Progenitor cell of endocrine pancreas (in vitro differentiated cells): Measurements from ENCODE around the gene ARHGEF10L. TPM values are rescaled to one million over a fixed set of nuclear protein-coding genes. Genes with fewer than 3 reads are reported as not detected.
"Not testable (repeated sequence)": the region's sequence is repeated elsewhere in the genome, so short reads cannot be mapped to it uniquely, and the experiment has no call there.

ENCODE experiments used
- DNase-seq: peaks from one replicate; pipeline ENCODE4 v3.0.0; 2021; ENCODE audit warnings: low spot score; ENCODE audit not compliant: unreplicated experiment
- H3K27ac Mint-ChIP-seq: 2 replicates; pipeline ENCODE4 v1.8.0; 2021; ENCODE audit warnings: mild to moderate bottlenecking, moderate library complexity, mixed read lengths
- H3K27me3 Mint-ChIP-seq: 2 replicates; pipeline ENCODE4 v1.8.0; 2021; ENCODE audit warnings: mixed read lengths
- H3K36me3 Mint-ChIP-seq: 2 replicates; pipeline ENCODE4 v1.8.0; 2022; ENCODE audit warnings: mixed read lengths; ENCODE audit not compliant: insufficient read depth
- H3K4me1 Mint-ChIP-seq: 2 replicates; pipeline ENCODE4 v1.8.0; 2021; ENCODE audit warnings: low read depth, mixed read lengths
- H3K4me3 Mint-ChIP-seq: 2 replicates; pipeline ENCODE4 v1.8.0; 2021; ENCODE audit warnings: low read depth, mild to moderate bottlenecking, moderate library complexity, mixed read lengths
- H3K9me3 Mint-ChIP-seq: 2 replicates; pipeline ENCODE4 v1.8.0; 2021; ENCODE audit warnings: low read depth, mixed read lengths
- total RNA-seq: library from RNA; stranded (reverse); gene quantifications from 2 replicates; pipeline ENCODE4 v1.2.1, GENCODE V29; 2021
- TF ChIP-seq, protein P1 (sequence below): fragments of 200-600 bp; sonication (generic); IDR thresholded peaks from one replicate; pipeline ENCODE4 v1.5.0; 2021; ENCODE audit warnings: antibody characterized with exemption, mild to moderate bottlenecking; ENCODE audit not compliant: unreplicated experiment

The ARHGEF10L gene
- total RNA-seq, 1 donor from 2014 or later: 31.3 TPM

DNA sequence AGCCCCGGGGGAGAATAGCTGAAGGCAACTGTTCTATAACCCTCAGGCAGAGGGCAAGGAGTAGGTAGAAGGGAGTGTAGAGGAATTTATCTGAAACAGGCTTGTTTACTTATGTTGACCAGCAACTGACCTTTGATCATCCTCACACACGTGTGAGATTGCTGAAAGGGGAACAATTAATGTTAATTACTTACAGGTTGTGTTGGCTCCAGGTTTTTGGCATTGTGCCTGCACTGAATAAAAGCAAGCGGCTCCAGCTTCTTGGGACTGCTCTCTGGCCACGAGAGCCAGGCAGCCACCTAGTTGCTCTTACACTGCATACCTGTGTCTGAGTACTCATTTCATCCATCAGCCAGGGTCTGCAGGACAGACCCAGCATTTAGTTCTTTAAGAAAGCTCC lies 41.3 kb upstream of the ARHGEF10L start:
- DNase-seq: no peak
- Mint-ChIP-seq H3K9me3 (peaks cover 15% of the 10 kb centered on the region), H3K27me3 (peaks cover 14% of the 10 kb centered on the region), H3K4me3 (no peak overlapping the region), H3K36me3 (no peaks in the 10 kb centered on the region), H3K27ac (no peak overlapping the region), H3K4me1 (peaks cover 2% of the 10 kb centered on the region)
- TF ChIP-seq, protein P1, sequence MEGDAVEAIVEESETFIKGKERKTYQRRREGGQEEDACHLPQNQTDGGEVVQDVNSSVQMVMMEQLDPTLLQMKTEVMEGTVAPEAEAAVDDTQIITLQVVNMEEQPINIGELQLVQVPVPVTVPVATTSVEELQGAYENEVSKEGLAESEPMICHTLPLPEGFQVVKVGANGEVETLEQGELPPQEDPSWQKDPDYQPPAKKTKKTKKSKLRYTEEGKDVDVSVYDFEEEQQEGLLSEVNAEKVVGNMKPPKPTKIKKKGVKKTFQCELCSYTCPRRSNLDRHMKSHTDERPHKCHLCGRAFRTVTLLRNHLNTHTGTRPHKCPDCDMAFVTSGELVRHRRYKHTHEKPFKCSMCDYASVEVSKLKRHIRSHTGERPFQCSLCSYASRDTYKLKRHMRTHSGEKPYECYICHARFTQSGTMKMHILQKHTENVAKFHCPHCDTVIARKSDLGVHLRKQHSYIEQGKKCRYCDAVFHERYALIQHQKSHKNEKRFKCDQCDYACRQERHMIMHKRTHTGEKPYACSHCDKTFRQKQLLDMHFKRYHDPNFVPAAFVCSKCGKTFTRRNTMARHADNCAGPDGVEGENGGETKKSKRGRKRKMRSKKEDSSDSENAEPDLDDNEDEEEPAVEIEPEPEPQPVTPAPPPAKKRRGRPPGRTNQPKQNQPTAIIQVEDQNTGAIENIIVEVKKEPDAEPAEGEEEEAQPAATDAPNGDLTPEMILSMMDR: no peak

DNA sequence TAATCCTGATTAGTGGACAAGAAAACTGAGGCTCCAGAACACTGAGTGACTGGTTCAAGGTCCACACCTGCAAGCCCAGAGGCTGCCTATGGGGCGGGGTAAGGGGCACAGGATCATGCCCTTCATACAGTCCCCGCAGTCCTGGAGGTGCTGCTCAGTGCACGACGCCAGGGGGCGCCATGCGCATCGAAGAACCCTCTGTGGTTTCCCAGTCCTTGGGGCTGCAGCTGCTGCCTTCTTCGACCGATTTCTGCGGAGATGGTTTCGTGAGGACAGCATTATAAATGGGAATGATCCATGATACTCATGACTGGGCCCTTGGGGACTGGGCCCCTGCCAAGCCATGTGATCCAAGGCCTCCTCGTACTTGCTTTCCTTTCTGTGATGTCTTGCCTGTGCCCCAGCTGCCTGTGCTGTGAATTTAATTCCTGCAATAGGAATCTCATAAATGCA lies 37.1 kb upstream of the ARHGEF10L start:
- DNase-seq: peak; percentile 83
- Mint-ChIP-seq H3K4me1 (peaks cover 2% of the 10 kb centered on the region), H3K27me3 (peaks cover 24% of the 10 kb centered on the region), H3K4me3 (no peak overlapping the region), H3K9me3 (peaks cover 13% of the 10 kb centered on the region), H3K27ac (no peak overlapping the region), H3K36me3 (no peaks in the 10 kb centered on the region)
- TF ChIP-seq, protein P1: peak; percentile 97

DNA sequence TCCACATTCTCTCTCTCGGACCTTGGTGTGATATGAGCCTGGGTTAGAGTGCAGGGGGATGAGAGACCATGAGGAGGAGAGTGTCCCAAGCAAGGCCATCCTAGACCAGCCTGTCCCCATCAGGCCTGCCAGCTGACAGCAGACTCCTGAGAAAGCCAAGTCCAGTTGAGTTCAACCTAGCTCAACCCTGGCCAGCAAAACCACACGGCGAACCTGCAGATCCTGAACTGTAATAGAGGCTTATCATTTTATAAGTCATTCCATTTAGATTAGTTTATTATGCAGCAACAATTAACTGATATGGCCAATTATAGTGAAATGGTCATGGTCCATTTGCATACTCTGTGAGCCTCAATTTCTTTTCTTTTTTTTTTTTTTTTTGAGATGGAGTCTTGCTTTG lies 36.4 kb upstream of the ARHGEF10L start:
- Mint-ChIP-seq H3K4me3 (no peak overlapping the region), H3K27me3 (peaks cover 24% of the 10 kb centered on the region), H3K4me1 (peaks cover 2% of the 10 kb centered on the region), H3K9me3 (peaks cover 6% of the 10 kb centered on the region), H3K27ac (no peak overlapping the region), H3K36me3 (no peaks in the 10 kb centered on the region)
- TF ChIP-seq, protein P1: no peak
- DNase-seq: no peak

DNA sequence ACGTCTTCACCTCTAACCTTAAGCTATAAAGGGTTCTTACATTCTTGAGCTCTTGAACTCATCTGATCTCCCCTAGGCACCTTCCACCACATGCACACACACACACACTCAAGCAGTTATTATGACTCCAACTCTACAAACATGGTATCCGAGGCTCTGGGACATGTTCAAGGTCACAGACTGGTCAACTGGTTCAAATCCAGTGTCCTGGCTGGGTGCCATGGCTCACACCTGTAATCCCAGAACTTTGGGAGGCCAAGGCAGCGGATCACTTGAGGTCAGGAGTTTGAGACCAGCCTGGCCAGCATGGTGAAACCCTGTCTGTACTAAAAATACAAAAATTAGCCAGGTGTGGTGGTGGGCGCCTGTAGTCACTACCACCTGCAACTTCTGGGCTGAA lies 32.3 kb upstream of the ARHGEF10L start:
- not testable (repeated sequence) for H3K4me1 Mint-ChIP-seq, H3K27ac Mint-ChIP-seq, H3K36me3 Mint-ChIP-seq, H3K9me3 Mint-ChIP-seq, DNase-seq, H3K4me3 Mint-ChIP-seq
- peaks cover 33% of the 10 kb centered on the region for H3K27me3 Mint-ChIP-seq

DNA sequence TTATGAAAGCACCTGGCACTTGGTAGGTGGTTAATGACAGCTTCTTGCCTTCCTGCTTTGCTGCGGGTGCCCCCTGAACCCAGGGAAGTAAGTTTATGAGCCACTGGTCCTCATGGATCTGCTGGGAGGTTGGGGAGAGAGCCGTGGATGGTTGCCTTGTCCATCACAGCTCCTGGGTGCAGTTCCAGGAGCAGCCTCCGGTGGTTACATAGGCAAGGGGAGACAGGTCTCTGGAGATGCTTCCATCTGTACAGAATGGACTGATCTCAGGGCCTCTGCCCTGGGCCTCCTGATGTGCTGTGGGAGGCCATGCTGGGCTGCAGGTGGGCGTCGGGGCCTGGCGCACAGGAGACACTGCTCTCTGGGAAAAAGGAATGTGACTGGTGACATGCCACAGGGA lies 31.6 kb upstream of the ARHGEF10L start:
- Mint-ChIP-seq H3K4me1 (no peaks in the 10 kb centered on the region), H3K27me3 (peaks cover 26% of the 10 kb centered on the region), H3K9me3 (no peaks in the 10 kb centered on the region), H3K27ac (no peak overlapping the region), H3K4me3 (no peak overlapping the region), H3K36me3 (no peaks in the 10 kb centered on the region)
- TF ChIP-seq, protein P1: peak; percentile 31
- no peak for DNase-seq

DNA sequence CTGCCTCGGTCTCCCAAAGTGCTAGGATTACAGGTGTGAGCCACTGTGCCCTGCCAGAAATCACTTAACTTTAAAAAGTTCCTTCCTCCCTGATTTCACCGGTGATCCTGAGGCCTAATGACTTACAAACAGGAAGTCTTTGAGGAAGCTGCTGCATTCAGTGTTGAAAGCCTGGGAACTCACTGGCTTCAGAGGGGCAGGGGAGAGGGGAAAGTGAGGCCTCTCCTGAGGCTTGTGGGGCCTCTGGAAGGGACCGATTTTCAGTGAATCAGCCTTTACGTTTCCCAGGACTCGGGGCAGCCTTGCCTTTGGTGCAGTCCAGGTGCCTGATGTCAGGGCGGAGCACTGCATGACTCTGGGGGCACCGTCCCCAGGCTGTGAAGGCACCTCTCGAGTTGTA lies 30.1 kb upstream of the ARHGEF10L start:
- Mint-ChIP-seq H3K27me3 (peaks cover 29% of the 10 kb centered on the region), H3K27ac (no peak overlapping the region), H3K4me1 (no peaks in the 10 kb centered on the region), H3K9me3 (no peaks in the 10 kb centered on the region), H3K4me3 (no peak overlapping the region), H3K36me3 (no peaks in the 10 kb centered on the region)
- TF ChIP-seq, protein P1: no peak
- no peak for DNase-seq
